NCI-H1092 treated with DMSO at 0.1 percent for 48 hours (cell line): ENCODE data around the gene EMILIN2.

Experiments
- DNase-seq: peaks from one replicate; lab custom pipeline; 2025; lab: John Stamatoyannopoulos, UW

EMILIN2 gene

GRCh38 chr18:2916184-2916583 lies 69.4 kb downstream of the EMILIN2 start:
- no peak for DNase-seq

GRCh38 chr18:2917259-2918047 lies 70.6 kb downstream of the EMILIN2 start:
- no peak for DNase-seq

- DNase-seq: no peak
Observed at GRCh38 chr18:2918761-2919550, 72.2 kb downstream of the EMILIN2 start.

- DNase-seq: no peak
Observed at GRCh38 chr18:2919600-2919999, 72.8 kb downstream of the EMILIN2 start.

GRCh38 chr18:2920027-2920426 lies 73.2 kb downstream of the EMILIN2 start:
- DNase-seq: no peak

DNA sequence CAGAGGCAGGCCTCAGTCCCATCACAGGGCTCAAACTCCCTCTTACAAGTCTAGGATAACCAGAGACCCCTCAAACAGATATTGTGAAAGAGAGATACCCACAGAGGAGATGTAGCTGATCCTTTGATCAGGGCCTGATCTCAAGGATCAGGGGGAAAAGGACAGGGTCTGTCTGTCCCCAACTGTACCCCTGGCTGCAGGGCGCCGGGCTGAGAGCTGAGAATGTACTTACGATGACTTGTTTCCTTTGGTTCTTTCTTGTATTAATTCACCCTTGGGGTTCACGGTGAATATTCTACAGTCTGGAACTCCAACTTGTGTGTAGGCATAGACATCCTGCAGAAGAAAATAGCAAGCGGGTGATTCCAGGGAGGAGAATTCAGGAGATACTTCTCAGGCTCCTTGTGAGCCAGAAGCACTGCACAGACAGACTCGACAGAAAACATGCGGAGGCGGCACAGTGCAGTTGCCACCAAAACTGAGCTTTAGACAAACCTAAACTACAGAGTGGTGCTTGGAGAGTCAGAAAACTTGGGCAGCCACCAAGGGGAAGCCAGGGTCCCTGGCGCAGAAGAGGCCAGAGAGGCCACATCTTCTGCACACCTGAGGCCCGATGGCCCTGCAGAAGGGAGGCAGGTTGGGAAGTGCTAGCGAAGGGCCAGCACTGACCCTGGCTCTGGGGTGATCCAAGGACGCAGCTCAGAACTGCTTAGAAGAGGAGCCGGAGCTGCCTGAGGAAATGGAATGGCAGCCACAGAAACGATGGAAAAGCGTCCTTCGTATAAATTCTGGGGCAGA lies 73.9 kb downstream of the EMILIN2 start:
- DNase-seq: no peak

GRCh38 chr18:2921778-2922177 lies 75.0 kb downstream of the EMILIN2 start:
- no peak for DNase-seq

- no peak for DNase-seq
Observed at GRCh38 chr18:2923464-2923863, 76.7 kb downstream of the EMILIN2 start.

DNA sequence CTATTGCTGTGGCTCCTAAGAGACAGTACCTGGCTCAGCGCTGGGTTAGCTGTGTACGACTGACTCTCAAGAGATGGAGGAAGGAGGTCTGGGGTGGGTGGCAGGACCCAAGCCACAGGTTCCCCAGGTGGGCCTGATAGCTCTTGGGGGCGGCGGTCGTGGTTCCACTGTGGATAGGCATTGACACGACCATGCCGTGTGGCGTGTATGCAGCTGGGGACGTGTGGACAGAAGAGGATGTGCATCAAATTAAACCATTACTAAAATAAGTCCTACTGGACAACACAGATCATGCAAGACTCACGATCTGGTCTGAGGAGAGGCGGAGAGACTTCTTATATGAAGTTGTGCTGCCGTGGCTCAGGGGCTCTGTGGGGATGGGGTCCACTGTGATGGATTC lies 78.1 kb downstream of the EMILIN2 start:
- DNase-seq: no peak

- no peak for DNase-seq
Observed at GRCh38 chr18:2926528-2926927, 79.7 kb downstream of the EMILIN2 start.

DNA sequence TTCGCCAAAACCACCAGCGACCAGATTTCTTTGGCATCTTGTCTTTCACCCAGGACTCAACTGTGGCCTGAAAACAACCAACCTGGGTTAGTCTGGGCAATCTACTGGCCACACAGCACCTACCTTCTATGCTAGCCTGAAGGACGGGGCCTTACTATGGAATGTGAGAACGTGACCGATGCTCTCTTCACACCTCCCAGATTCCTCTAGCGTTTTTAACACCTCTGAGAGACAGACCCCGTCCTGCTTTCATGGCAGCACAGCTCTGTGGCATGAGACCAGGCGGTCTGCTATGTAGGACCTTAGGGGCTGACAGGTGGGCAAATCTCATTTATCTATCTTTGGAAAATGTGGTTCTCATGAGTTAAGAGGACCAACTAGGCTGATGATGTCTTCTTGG lies 80.9 kb downstream of the EMILIN2 start:
- no peak for DNase-seq

GRCh38 chr18:2932247-2933181 lies 85.7 kb downstream of the EMILIN2 start:
- peak; percentile 13 for DNase-seq

- no peak for DNase-seq
Observed at GRCh38 chr18:2933995-2934394, 87.2 kb downstream of the EMILIN2 start.

- DNase-seq: no peak
Observed at GRCh38 chr18:2935438-2936192, 88.8 kb downstream of the EMILIN2 start.

DNA sequence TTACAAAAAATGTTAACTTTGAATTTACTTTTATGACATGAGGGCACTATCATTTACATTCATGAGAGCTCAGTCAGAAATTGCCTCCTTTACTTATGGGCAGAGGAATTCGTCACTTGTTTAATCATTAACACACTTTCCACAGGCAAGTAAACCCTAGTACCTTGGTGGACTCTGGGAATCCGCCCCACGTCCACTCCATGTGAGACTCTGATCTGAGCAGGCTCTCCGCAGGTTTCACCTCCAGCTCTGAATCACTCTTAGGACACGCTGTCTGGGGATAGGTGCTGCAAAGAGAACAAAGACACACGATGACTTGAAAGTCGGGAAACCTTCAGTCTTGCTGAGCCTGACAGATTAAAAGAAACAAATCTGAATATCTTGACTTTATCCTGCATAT lies 92.5 kb downstream of the EMILIN2 start:
- no peak for DNase-seq

GRCh38 chr18:2948038-2948437 lies 101.2 kb downstream of the EMILIN2 start:
- DNase-seq: no peak

DNA sequence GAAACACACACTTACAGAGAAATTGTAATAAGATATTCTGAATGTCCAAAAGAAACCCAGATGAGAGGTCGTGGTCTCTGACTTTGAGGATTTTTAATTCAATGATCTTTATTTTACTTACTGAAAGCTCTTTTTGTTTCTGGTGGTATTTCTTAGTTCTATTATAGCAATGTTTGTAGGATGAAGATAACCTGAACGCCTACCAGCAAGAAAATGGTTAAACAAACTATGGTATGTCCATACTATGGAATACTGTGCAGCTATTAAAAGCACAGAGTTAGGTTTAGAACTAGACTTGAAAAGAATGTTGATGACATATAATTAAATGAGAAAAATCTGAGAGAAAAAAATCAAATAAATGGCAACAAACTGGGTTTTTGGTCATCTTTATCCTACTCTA lies 105.8 kb downstream of the EMILIN2 start:
- DNase-seq: no peak

GRCh38 chr18:2953935-2954653 lies 107.3 kb downstream of the EMILIN2 start:
- DNase-seq: no peak

DNA sequence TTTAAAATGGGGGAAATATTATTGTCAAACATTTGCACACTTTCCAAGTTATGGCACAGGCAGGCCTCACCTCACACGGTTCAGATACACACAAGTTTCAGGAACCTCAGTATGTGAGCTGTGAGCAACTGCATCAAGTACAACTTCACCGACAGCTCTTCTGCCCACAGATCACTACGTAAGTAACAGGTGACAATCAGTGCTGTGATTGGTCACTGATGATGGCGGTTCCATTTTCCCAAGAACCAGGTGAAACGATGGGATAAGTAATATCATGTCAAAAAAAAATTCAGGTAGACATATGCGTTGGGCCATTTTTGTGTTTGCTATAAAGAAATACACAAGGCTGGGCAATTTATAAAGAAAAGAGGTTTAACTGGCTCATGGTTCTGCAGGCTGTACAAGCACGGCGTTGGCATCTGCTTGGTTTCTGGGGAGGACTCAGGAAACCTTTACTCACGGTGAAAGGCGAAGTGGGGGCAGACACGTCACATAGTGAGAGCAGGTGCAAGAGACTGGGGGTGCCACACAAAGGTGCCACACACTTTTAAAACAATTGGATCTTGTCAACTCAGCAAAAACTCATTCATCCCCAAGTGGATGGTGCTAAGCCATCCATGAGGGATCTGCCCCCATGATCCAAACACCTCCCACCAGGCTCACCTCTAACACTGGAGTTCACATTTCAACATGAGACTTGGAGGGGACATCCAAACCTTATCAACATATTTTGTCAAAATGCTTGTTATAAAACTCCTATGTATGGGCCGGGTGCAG lies 108.3 kb downstream of the EMILIN2 start:
- DNase-seq: no peak
